ENCODE results near the gene C9orf50. TPM values are rescaled to one million over a fixed set of nuclear protein-coding genes. Genes with fewer than 3 reads are reported as not detected.

The C9orf50 gene
- total RNA-seq, 2 experiments from 2014 or later, result not detected

Other genes starting within 250 kb of the C9orf50 start
- gene NTMT1, start 5.1 kb upstream of the C9orf50 start, total RNA-seq, result 10 to 100 TPM; 36.2 to 39.2 TPM
- gene ASB6, start 21.1 kb upstream of the C9orf50 start, total RNA-seq, result 10 to 100 TPM; 25.4 to 27.7 TPM
- gene PRRX2, start 44.5 kb upstream of the C9orf50 start, total RNA-seq, result under 1 TPM in 1 of 2 experiments, not detected in 1; 0.21 TPM
- gene PTGES, start 131.9 kb upstream of the C9orf50 start, total RNA-seq, result not detected
- 10 to 100 TPM; 22.1 to 24.4 TPM for gene TOR1B, start 182.1 kb upstream of the C9orf50 start, total RNA-seq
- 10 to 100 TPM; 54.6 to 58.4 TPM for gene TOR1A, start 203.0 kb upstream of the C9orf50 start, total RNA-seq
- 10 to 100 TPM; 89.7 to 91.7 TPM for gene C9orf78, start 214.2 kb upstream of the C9orf50 start, total RNA-seq
- gene USP20, start 214.4 kb upstream of the C9orf50 start, total RNA-seq, result 10 to 100 TPM; 86.2 to 87.4 TPM

Data from activated CD8-positive, alpha-beta T cell treated with anti-CD3 and anti-CD28 coated beads, Interleukin-2, amount 10 ng/mL, durations not matched to agents 7 days and 5 days (primary cell).